Transverse colon (tissue), 4 donors: ENCODE results near the gene LPCAT3.

Experiments
- CTCF ChIP-seq, 5 experiments: fragments of 200-600 bp in 3 of 5; fragments of 450-650 bp in 2 of 5; sonication (generic) in 3 of 5; IDR thresholded peaks; 1 replicate in 2 of 5; 2 replicates in 3 of 5; pipeline ENCODE4 v1.5.1; 2016 to 2017; ENCODE audit warnings: antibody characterized with exemption in 5 of 5, inconsistent platforms in 3 of 5, mild to moderate bottlenecking in 2 of 5, moderate library complexity in 1 of 5
- EP300 ChIP-seq: sonication (generic); formaldehyde crosslinking; IDR thresholded peaks from one replicate; pipeline ENCODE4 v1.6.1; 2017; ENCODE audit warnings: antibody characterized with exemption, low read depth
- POLR2A ChIP-seq: fragments of 450-650 bp; IDR thresholded peaks from one replicate; pipeline ENCODE4 v1.6.1; 2016; ENCODE audit warnings: antibody characterized with exemption, mild to moderate bottlenecking, moderate library complexity
- POLR2AphosphoS5 ChIP-seq, 3 donors: sonication (generic); formaldehyde crosslinking; IDR thresholded peaks; one replicate each; pipeline ENCODE4 v1.6.1; 2016; ENCODE audit warnings: antibody characterized with exemption in 3 of 3

- TF ChIP-seq CTCF (IDR thresholded peaks at IDR 0.05) (no peak), POLR2A (no peak), POLR2AphosphoS5 (IDR thresholded peaks at IDR 0.05) (no peak), EP300 (no peak)
Observed at GRCh38 chr12:6959805-6960592, 58.3 kb downstream of the LPCAT3 start.
